SK-N-SH (cell line): ENCODE data around the gene KICS2. TPM values are rescaled to one million over a fixed set of nuclear protein-coding genes. Genes with fewer than 3 reads are reported as not detected.

Source experiments
- CTCF ChIA-PET: fragments of 300-600, 350-600 bp; formaldehyde crosslinking; extraction: SDS; loops from one replicate; lab custom pipeline; 2021; lab: Yijun Ruan, JAX
- POLR2A ChIA-PET: fragments of 350-600 bp; sonication (Branson Sonifier 250); formaldehyde crosslinking; extraction: SDS; loops from one replicate; lab custom pipeline; 2020; ENCODE audit warnings: antibody characterized with exemption, inconsistent platforms; lab: Yijun Ruan, JAX
- DNase-seq: peaks from one replicate; pipeline ENCODE4 v3.0.0; 2012
- H2AFZ ChIP-seq: fragments of 200-600 bp; sonication (generic); 2 replicates; pipeline ENCODE4 v1.8.1; 2016; ENCODE audit warnings: antibody characterized with exemption, mild to moderate bottlenecking, low read depth
- H3F3A ChIP-seq: fragments of 200-600 bp; sonication (generic); replicated peaks from 2 replicates; pipeline ENCODE3; 2016; ENCODE audit warnings: antibody characterized with exemption, mild to moderate bottlenecking; ENCODE audit not compliant: insufficient read depth
- H3K27ac ChIP-seq, 2 experiments: fragments of 200-500 bp in 1 of 2; fragments of 200-600 bp in 1 of 2; sonication (Bioruptor generic) in 1 of 2; sonication (generic), shearing (Covaris generic) in 1 of 2; 2 replicates each; pipeline versions ENCODE4 v1.5.1 to v1.6.1; 2014 to 2016; ENCODE audit warnings: low read depth in 2 of 2, inconsistent platforms in 1 of 2, low read length in 1 of 2, mild to moderate bottlenecking in 1 of 2, mixed read lengths in 1 of 2
- H3K27me3 ChIP-seq: fragments of 200-600 bp; sonication (generic), shearing (Covaris generic); 2 replicates; pipeline ENCODE4 v1.6.1; 2016; ENCODE audit warnings: mixed run types; ENCODE audit not compliant: insufficient read depth
- H3K36me3 ChIP-seq, 2 experiments: fragments of 200-500 bp in 1 of 2; fragments of 200-600 bp in 1 of 2; sonication (Bioruptor generic) in 1 of 2; sonication (generic) in 1 of 2; replicated peaks in 1 of 2; 2 replicates each; pipeline versions ENCODE3 to v1.5.1; 2014 to 2016; ENCODE audit warnings: low read length in 1 of 2, mild to moderate bottlenecking in 1 of 2; ENCODE audit not compliant: insufficient read depth in 2 of 2, control insufficient read depth in 1 of 2
- H3K4me1 ChIP-seq, 2 experiments: fragments of 200-500 bp in 1 of 2; fragments of 200-600 bp in 1 of 2; sonication (Bioruptor generic) in 1 of 2; sonication (generic), shearing (Covaris generic) in 1 of 2; 2 replicates each; pipeline versions ENCODE4 v1.5.1 to v1.6.1; 2014 to 2016; ENCODE audit warnings: low read depth in 1 of 2, low read length in 1 of 2, mixed run types in 1 of 2; ENCODE audit not compliant: insufficient read depth in 2 of 2, control insufficient read depth in 1 of 2
- H3K4me2 ChIP-seq: fragments of 200-600 bp; sonication (generic), shearing (Covaris generic); 2 replicates; pipeline ENCODE4 v1.6.1; 2017; ENCODE audit warnings: mixed run types
- H3K4me3 ChIP-seq, 2 experiments: fragments of 200-500 bp in 1 of 2; fragments of 200-600 bp in 1 of 2; sonication (Bioruptor generic) in 1 of 2; sonication (generic), shearing (Covaris generic) in 1 of 2; 2 replicates each; pipeline versions ENCODE4 v1.5.1 to v1.8.1; 2014 to 2016; ENCODE audit warnings: low read depth in 2 of 2, inconsistent platforms in 1 of 2, low read length in 1 of 2, mild to moderate bottlenecking in 1 of 2, mixed read lengths in 1 of 2, moderate library complexity in 1 of 2
- H3K79me2 ChIP-seq: fragments of 200-600 bp; sonication (generic); 2 replicates; pipeline ENCODE4 v1.8.1; 2017; ENCODE audit warnings: mild to moderate bottlenecking; ENCODE audit not compliant: insufficient read depth
- H3K9ac ChIP-seq: fragments of 200-600 bp; sonication (generic); 2 replicates; pipeline ENCODE4 v1.6.1; 2017; ENCODE audit warnings: mixed run types
- H3K9me2 ChIP-seq: fragments of 200-600 bp; sonication (generic); 2 replicates; pipeline ENCODE4 v1.6.1; 2017; ENCODE audit warnings: mixed run types
- H3K9me3 ChIP-seq: fragments of 200-600 bp; sonication (generic); 2 replicates; pipeline ENCODE4 v1.6.1; 2017; ENCODE audit warnings: mixed run types, mild to moderate bottlenecking, moderate library complexity
- H4K20me1 ChIP-seq: fragments of 200-600 bp; sonication (generic); 2 replicates; pipeline ENCODE4 v1.6.1; 2017; ENCODE audit warnings: mild to moderate bottlenecking, mixed run types; ENCODE audit not compliant: insufficient read depth
- CTCF ChIP-seq: fragments of 200-600 bp; sonication (generic); IDR thresholded peaks from 2 replicates; pipeline ENCODE4 v1.6.1; 2017; ENCODE audit warnings: antibody characterized with exemption, mild to moderate bottlenecking, moderate library complexity
- EP300 ChIP-seq, 2 experiments: IDR thresholded peaks; 2 replicates each; pipeline versions ENCODE4 v1.4.0 to v1.6.1; 2012; ENCODE audit warnings: borderline replicate concordance in 1 of 2, low read depth in 1 of 2, low read length in 1 of 2
- FOXM1 ChIP-seq: IDR thresholded peaks from 2 replicates; pipeline ENCODE4 v1.4.0; 2012; ENCODE audit warnings: low read depth, mild to moderate bottlenecking
- GABPA ChIP-seq: IDR thresholded peaks from 2 replicates; pipeline ENCODE4 v1.4.0; 2012; ENCODE audit warnings: low read depth, mild to moderate bottlenecking
- GATA2 ChIP-seq: sonication (generic); formaldehyde crosslinking; IDR thresholded peaks from 2 replicates; pipeline ENCODE4 v1.5.0; 2020; ENCODE audit warnings: mild to moderate bottlenecking, missing genetic modification reagents
- JUND ChIP-seq: IDR thresholded peaks from 2 replicates; pipeline ENCODE4 v1.4.0; 2012
- MXI1 ChIP-seq: IDR thresholded peaks from 2 replicates; pipeline ENCODE4 v1.6.1; 2012; ENCODE audit warnings: mild to moderate bottlenecking, low read depth, low read length, improper control_type of control experiment
- NRF1 ChIP-seq: IDR thresholded peaks from 2 replicates; pipeline ENCODE4 v1.6.1; 2012; ENCODE audit warnings: low read depth, mild to moderate bottlenecking, low read length
- RFX5 ChIP-seq: IDR thresholded peaks from 2 replicates; pipeline ENCODE4 v1.6.1; 2012; ENCODE audit warnings: mild to moderate bottlenecking, improper control_type of control experiment, low read length
- SIN3A ChIP-seq: IDR thresholded peaks from 2 replicates; pipeline ENCODE4 v1.6.1; 2012; ENCODE audit warnings: low read depth, mild to moderate bottlenecking, low read length, moderate library complexity, borderline replicate concordance
- SMC3 ChIP-seq: IDR thresholded peaks from 2 replicates; pipeline ENCODE4 v1.6.1; 2012; ENCODE audit warnings: low read depth, low read length, improper control_type of control experiment
- TAF1 ChIP-seq: IDR thresholded peaks from 2 replicates; pipeline ENCODE4 v1.6.1; 2012; ENCODE audit warnings: low read depth, mild to moderate bottlenecking, low read length, moderate library complexity, borderline replicate concordance
- TEAD4 ChIP-seq: IDR thresholded peaks from 2 replicates; pipeline ENCODE4 v1.4.0; 2012; ENCODE audit warnings: mild to moderate bottlenecking, borderline replicate concordance; ENCODE audit not compliant: insufficient read depth
- USF2 ChIP-seq: fragments of 150-350 bp; IDR thresholded peaks from 2 replicates; pipeline ENCODE4 v1.6.1; 2017; ENCODE audit warnings: antibody characterized with exemption, low read length, low read depth, borderline replicate concordance
- YY1 ChIP-seq: IDR thresholded peaks from 2 replicates; pipeline ENCODE4 v1.4.0; 2012; ENCODE audit warnings: low read depth, mild to moderate bottlenecking
- ZBTB33 ChIP-seq: IDR thresholded peaks from 2 replicates; pipeline ENCODE4 v1.4.0; 2012; ENCODE audit warnings: low read depth, borderline replicate concordance
- WGBS: methylation state at CpG from one replicate; pipeline ENCODE4 v1.1.6; 2017; ENCODE audit warnings: low lambda C conversion rate; 5-methylcytosine and 5-hydroxymethylcytosine counted together
- polyA plus RNA-seq, 3 experiments: library from polyadenylated mRNA; depleted of rRNA; stranded (reverse); fragments of >200 nt; gene quantifications; 2 replicates each; pipeline ENCODE4 v1.2.3, GENCODE V29; 2012
- TF ChIP-seq, protein P1 (sequence below): IDR thresholded peaks from 2 replicates; pipeline ENCODE4 v1.4.0; 2012; ENCODE audit warnings: low read depth, borderline replicate concordance

KICS2 gene
- polyA plus RNA-seq, 1 of the 3 experiments (the other 2 are of a cell fraction), result 4.1 TPM

DNA sequence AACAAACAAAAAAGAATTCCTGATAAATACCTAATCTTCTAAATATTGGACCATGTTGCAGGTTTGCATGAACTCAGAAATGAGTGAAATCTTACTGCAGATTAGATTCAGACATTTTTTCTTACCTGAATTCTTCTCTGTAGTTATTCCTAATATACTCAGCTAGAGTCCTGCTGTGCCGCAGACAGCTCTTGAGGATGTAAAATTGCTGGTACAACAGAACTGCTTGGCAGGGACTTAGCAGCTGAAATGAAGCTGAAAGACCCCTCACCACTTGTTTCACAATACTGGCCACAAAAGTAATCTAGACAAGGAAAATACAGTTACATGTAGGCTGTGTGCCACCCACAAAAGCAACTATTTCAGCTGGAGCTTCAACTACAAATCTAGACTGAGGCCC, 48.3 kb upstream of the KICS2 start:
- ChIA-PET POLR2A (no interaction called here), CTCF (interaction anchor here (2.0 kb wide), 1 partner anchor 14 kb away, joined by 9 read pairs; no protein-coding TSS in a partner anchor)

GRCh38 chr12:64269161-64269560, 47.1 kb upstream of the KICS2 start:
- TF ChIP-seq MXI1 (no peak), SIN3A (no peak), SMC3 (no peak), CTCF (no peak), NRF1 (no peak), RFX5 (no peak), GABPA (no peak), FOXM1 (no peak), TEAD4 (no peak), EP300 (IDR thresholded peaks at IDR 0.05; ENCODE audit: borderline replicate concordance in 1 of 2, low read depth in 1 of 2, low read length in 1 of 2) (no peak), ZBTB33 (no peak), GATA2 (CRISPR knock-in tag) (no peak), USF2 (no peak), JUND (no peak)
- H3K9ac ChIP-seq, result no peak overlapping the region
- ChIA-PET CTCF (interaction anchor here (0.6 kb wide), 1 partner anchor 1825 kb away, joined by 3 read pairs; no protein-coding TSS in a partner anchor), POLR2A (no interaction called here)
- no peaks in the 10 kb centered on the region for H4K20me1 ChIP-seq
- H3K9me3 ChIP-seq, result no peaks in the 10 kb centered on the region
- H3K4me1 ChIP-seq, result no peaks in the 10 kb centered on the region
- no peak for DNase-seq
- H3K9me2 ChIP-seq, result no peaks in the 10 kb centered on the region
- WGBS, result 73% methylated on average over 2 of the region's 2 CpGs
- no peaks in the 10 kb centered on the region for H3F3A ChIP-seq
- H3K79me2 ChIP-seq, result no peaks in the 10 kb centered on the region
- H3K27ac ChIP-seq, result no peak overlapping the region
- no peak overlapping the region for H3K4me3 ChIP-seq
- H3K27me3 ChIP-seq, result peaks cover 5% of the 10 kb centered on the region; the same call in 1 of the 2 replicates
- no peak overlapping the region for H2AFZ ChIP-seq
- no peaks in the 10 kb centered on the region for H3K36me3 ChIP-seq
- H3K4me2 ChIP-seq, result no peak overlapping the region

More for the DNA sequence above, 48.3 kb upstream of the KICS2 start:
- Histone ChIP-seq H2AFZ (no peak overlapping the region), H3K4me1 (no peaks in the 10 kb centered on the region), H3K9me2 (no peaks in the 10 kb centered on the region), H3K9me3 (no peaks in the 10 kb centered on the region), H3K79me2 (no peaks in the 10 kb centered on the region), H4K20me1 (no peaks in the 10 kb centered on the region), H3K27ac (no peak overlapping the region), H3F3A (no peaks in the 10 kb centered on the region), H3K4me2 (no peak overlapping the region), H3K27me3 (no peaks in the 10 kb centered on the region; the same call in 1 of the 2 replicates), H3K9ac (no peak overlapping the region), H3K36me3 (no peaks in the 10 kb centered on the region), H3K4me3 (no peak overlapping the region)
- 100% methylated on average over 1 of the region's 1 CpG for WGBS
- TF ChIP-seq SIN3A (no peak), YY1 (no peak), TAF1 (no peak), FOXM1 (no peak)
- TF ChIP-seq, protein P1, sequence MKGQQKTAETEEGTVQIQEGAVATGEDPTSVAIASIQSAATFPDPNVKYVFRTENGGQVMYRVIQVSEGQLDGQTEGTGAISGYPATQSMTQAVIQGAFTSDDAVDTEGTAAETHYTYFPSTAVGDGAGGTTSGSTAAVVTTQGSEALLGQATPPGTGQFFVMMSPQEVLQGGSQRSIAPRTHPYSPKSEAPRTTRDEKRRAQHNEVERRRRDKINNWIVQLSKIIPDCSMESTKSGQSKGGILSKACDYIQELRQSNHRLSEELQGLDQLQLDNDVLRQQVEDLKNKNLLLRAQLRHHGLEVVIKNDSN, result no peak
- DNase-seq, result no peak
